WTC11 (cell line): ENCODE data around the gene CNN2.

Source experiments
- MAX ChIP-seq: sonication (generic); formaldehyde crosslinking; IDR thresholded peaks from 2 replicates; pipeline ENCODE4 v1.8.0; 2022; ENCODE audit warnings: mild to moderate bottlenecking, missing genetic modification reagents
- ZNF263 ChIP-seq: sonication (generic); formaldehyde crosslinking; IDR thresholded peaks from 2 replicates; pipeline ENCODE4 v1.8.1; 2022; ENCODE audit warnings: low read depth, mild to moderate bottlenecking, moderate library complexity, missing genetic modification reagents

- no peak for TF ChIP-seq MAX
- no peak for TF ChIP-seq ZNF263 (CRISPR knock-in tag)
These were observed 34.3 kb downstream of the CNN2 start for GRCh38 chr19:1060689-1061088.
